Erythroblast (primary cell): ENCODE data around the gene CCR6.

Source experiments
- DNase-seq, 2 experiments: peaks; one replicate each; lab custom pipeline; 2025; lab: John Stamatoyannopoulos, UW
- GATA1 ChIP-seq: IDR thresholded peaks from 2 replicates; pipeline ENCODE4 v1.6.1; 2011; ENCODE audit warnings: low read depth, mild to moderate bottlenecking, control low read depth, low read length, moderate library complexity
- POLR2A ChIP-seq: IDR thresholded peaks from 2 replicates; pipeline ENCODE4 v1.6.1; 2011; ENCODE audit warnings: mild to moderate bottlenecking, low read length

Gene CCR6

GRCh38 chr6:167093406-167093921 is 29.4 kb upstream of the CCR6 start:
- DNase-seq: no peak
- TF ChIP-seq POLR2A (no peak), GATA1 (no peak)

- no peak for DNase-seq
- no peak for TF ChIP-seq POLR2A
- no peak for TF ChIP-seq GATA1
These were observed 28.9 kb upstream of the CCR6 start for GRCh38 chr6:167093922-167094432.

- no peak for DNase-seq
- TF ChIP-seq POLR2A: no peak
- no peak for TF ChIP-seq GATA1
These were observed 28.5 kb upstream of the CCR6 start for GRCh38 chr6:167094436-167094819.

- no peak for DNase-seq
- TF ChIP-seq GATA1: no peak
- TF ChIP-seq POLR2A: no peak
These were observed 27.9 kb upstream of the CCR6 start for GRCh38 chr6:167094820-167095637.

- TF ChIP-seq POLR2A: no peak
- no peak for TF ChIP-seq GATA1
- no peak for DNase-seq
These were observed 27.0 kb upstream of the CCR6 start for GRCh38 chr6:167095888-167096287.

- TF ChIP-seq POLR2A (no peak), GATA1 (no peak)
- DNase-seq: no peak
These were observed 25.9 kb upstream of the CCR6 start for GRCh38 chr6:167096991-167097390.

- no peak for DNase-seq
- TF ChIP-seq GATA1: no peak
- no peak for TF ChIP-seq POLR2A
These were observed 25.1 kb upstream of the CCR6 start for GRCh38 chr6:167097770-167098169.

GRCh38 chr6:167098825-167099225 is 24.1 kb upstream of the CCR6 start:
- no peak for DNase-seq
- TF ChIP-seq GATA1 (no peak), POLR2A (no peak)

- no peak for TF ChIP-seq POLR2A
- no peak for TF ChIP-seq GATA1
- DNase-seq: no peak
These were observed 23.2 kb upstream of the CCR6 start for GRCh38 chr6:167099707-167100106.

GRCh38 chr6:167100241-167100674 is 22.6 kb upstream of the CCR6 start:
- TF ChIP-seq POLR2A (no peak), GATA1 (no peak)
- no peak for DNase-seq

GRCh38 chr6:167102318-167102717 is 20.6 kb upstream of the CCR6 start:
- no peak for TF ChIP-seq GATA1
- no peak for TF ChIP-seq POLR2A
- no peak for DNase-seq

- DNase-seq: no peak
- TF ChIP-seq POLR2A (no peak), GATA1 (no peak)
These were observed 19.6 kb upstream of the CCR6 start for GRCh38 chr6:167103041-167103891.

GRCh38 chr6:167104388-167104787 is 18.5 kb upstream of the CCR6 start:
- no peak for DNase-seq
- TF ChIP-seq GATA1 (no peak), POLR2A (no peak)

- no peak for DNase-seq
- TF ChIP-seq POLR2A (no peak), GATA1 (no peak)
These were observed 17.8 kb upstream of the CCR6 start for GRCh38 chr6:167105060-167105459.
